Stimulated activated CD8-positive, alpha-beta memory T cell treated with anti-CD3 and anti-CD28 coated beads, Interleukin-7, amount 100 ng/mL, for 4 hours (primary cell): ENCODE data around the gene ARHGEF28.

Source experiments
- DNase-seq, 2 donors: peaks; one replicate each; pipeline ENCODE4 v3.0.0-alpha.2; 2020; ENCODE audit warnings: low read depth in 2 of 2

ARHGEF28 gene

DNA sequence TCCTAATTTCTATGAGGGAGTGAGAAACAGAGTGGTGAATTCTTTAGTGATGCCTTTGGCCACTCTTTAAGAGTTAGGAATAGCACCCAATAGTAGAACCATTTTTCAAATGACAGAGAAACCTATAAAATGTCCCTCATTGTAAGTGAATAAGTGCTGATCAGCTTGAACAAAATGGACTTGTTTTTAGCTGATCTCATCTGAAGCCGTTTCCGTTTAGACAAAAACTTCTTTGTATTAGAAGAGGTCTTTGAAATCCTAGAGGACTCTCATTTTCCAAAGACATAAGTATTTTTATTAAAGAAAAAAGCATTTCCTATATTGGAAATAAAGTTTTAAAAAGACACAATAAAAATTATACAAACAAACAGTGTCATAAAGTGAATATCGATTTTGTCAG is 273.9 kb downstream of the ARHGEF28 start:
- DNase-seq: no peak

DNA sequence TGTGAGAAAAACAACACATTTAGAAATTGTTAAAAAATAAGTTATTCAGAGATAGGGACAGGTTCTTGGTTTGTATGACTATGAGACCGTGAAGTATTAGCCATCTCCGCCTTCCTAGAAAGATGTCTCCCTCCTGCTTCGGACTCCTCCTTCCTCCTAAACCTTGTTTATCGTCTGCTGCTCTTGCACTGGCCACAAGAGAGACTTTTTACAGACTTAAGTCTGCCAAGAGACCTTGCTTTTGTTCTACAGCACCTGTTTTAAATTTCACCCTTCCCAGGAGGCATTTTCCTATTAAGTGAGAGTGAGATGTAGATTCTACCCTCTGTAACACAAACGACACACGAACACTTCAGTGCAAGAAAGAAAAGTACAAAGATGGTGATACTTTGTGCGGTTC is 274.6 kb downstream of the ARHGEF28 start:
- DNase-seq: no peak

DNA sequence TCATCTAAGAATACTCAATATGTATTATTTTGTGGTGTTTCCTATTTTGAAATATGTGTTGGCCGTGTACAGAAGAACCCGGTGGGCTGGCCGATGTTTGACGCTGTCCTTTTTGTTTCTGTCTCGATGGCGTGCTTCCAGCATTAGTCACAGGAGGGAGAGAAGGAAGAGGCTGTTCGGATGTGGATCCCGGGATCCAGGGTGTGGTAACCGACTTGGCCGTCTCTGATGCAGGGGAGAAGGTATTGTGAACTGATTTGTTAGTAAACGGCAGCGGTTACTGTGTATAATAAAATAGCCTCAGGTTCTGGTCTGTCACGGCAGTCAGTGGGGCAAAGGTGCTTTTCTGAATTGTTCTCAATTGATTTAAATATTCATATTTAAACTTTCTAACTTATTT is 275.0 kb downstream of the ARHGEF28 start:
- no peak for DNase-seq

DNA sequence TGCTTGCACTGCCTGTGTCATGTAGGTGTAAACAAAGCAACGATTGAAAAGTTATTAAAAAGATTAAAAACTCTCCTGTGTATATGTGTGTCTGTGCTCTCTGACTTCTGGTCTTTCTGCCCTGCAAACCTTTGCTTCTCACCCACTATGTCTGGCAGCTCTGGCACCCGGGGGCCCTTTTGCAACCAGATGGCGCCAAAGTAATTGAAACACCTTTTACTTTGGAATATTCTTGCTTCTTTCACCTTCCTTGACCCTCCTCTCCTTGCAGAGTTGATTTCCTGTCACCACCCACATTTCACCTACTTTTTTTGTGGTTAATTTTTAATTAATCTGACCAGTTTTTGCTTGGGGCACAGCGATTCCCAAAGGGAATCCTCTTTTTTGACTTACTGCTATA is 275.5 kb downstream of the ARHGEF28 start:
- DNase-seq: no peak

GRCh38 chr5:73902327-73903051 is 276.5 kb downstream of the ARHGEF28 start:
- no peak for DNase-seq

DNA sequence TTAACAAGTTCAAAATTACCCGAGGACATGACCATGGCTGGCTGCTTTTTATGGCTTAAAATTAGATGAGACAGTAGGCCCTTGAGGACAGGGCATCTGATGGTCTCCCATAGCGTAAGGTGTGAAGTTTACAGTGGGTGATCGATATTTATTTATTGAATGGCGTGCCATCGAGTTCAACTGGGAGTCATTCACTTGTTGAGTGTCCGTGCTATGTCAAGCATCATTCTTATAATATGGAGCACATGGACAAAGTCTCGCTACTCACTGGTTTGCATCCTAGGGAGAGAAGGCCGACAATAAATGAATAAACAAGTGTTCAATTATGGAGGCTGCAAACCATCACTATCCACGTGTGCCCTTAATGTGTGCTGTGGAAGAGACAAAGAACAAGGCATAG is 277.2 kb downstream of the ARHGEF28 start:
- DNase-seq: no peak

GRCh38 chr5:73906277-73906676 is 280.3 kb downstream of the ARHGEF28 start:
- no peak for DNase-seq

- DNase-seq: no peak
These were observed 281.2 kb downstream of the ARHGEF28 start for GRCh38 chr5:73907164-73907563.

GRCh38 chr5:73908395-73908794 is 282.4 kb downstream of the ARHGEF28 start:
- DNase-seq: no peak

DNA sequence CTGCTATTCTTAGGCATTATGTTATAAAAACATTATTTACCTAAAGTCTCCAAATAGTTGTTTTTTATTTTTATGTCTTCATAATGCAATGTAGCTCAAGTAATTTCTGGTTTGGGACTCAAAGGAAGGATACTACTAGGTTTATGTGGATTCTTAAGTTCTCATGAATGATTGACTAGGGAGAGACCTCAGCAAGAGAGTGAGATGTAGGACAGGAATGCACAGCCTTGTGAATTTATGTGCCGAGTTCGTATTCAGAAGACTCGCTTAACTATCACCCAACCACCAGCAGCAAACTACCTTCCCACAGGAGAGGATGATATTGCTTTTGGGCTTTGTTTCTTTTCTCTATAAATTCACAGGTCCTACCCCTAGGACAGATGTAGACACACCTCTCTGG is 282.9 kb downstream of the ARHGEF28 start:
- no peak for DNase-seq

DNA sequence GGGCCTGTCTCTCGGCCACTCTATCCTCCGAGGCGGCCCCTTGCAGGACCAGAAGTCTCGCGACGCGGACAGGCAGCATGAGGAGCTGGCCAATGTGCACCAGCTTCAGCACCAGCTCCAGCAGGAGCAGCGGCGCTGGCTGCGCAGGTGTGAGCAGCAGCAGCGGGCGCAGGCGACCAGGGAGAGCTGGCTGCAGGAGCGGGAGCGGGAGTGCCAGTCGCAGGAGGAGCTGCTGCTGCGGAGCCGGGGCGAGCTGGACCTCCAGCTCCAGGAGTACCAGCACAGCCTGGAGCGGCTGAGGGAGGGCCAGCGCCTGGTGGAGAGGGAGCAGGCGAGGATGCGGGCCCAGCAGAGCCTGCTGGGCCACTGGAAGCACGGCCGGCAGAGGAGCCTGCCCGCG is 283.5 kb downstream of the ARHGEF28 start:
- no peak for DNase-seq

- no peak for DNase-seq
These were observed 285.9 kb downstream of the ARHGEF28 start for GRCh38 chr5:73911761-73912393.

DNA sequence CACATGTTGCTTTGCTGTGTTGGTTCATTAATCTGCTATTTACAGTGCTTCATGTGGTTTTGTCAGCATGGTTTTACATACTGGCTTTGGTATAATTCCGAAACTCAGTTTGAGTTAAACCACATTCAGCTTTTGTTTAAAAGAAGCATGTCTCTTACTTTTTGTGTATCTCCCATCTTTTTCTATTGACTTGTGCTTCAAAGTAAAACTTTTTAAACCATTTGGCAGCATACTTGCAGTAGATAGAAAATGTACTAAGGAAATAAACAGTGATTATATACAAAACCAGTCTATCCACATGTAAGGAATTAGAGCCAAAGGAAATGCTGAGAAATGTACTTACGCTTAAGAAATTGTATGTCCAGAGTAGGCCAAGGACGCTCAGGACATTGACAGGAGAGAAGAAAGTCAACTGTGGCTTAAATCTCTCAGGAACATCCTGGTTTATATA is 286.9 kb downstream of the ARHGEF28 start:
- DNase-seq: no peak

GRCh38 chr5:73913971-73914370 is 288.0 kb downstream of the ARHGEF28 start:
- no peak for DNase-seq

DNA sequence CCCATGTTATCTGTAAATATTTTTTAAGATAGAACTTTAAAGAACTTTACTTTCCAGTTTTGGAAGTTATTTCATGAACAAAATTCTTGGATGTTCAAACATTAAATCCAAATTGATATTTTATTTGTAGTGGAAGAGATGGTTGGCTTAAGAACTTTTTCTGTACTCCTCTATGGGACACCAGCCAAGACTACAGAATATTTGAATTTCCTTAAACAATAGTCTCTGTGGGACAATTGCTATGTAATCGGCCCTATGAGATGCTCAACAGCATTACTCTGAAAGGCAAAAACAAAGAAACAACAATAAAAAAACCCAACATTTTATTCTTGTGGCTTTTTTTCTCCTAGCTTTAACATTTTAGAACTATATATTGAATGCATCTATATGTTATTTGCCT is 289.3 kb downstream of the ARHGEF28 start:
- DNase-seq: no peak

- DNase-seq: no peak
These were observed 291.4 kb downstream of the ARHGEF28 start for GRCh38 chr5:73917433-73917832.

- DNase-seq: no peak
These were observed 291.9 kb downstream of the ARHGEF28 start for GRCh38 chr5:73917891-73918290.

- DNase-seq: no peak
These were observed 292.8 kb downstream of the ARHGEF28 start for GRCh38 chr5:73918791-73919221.

DNA sequence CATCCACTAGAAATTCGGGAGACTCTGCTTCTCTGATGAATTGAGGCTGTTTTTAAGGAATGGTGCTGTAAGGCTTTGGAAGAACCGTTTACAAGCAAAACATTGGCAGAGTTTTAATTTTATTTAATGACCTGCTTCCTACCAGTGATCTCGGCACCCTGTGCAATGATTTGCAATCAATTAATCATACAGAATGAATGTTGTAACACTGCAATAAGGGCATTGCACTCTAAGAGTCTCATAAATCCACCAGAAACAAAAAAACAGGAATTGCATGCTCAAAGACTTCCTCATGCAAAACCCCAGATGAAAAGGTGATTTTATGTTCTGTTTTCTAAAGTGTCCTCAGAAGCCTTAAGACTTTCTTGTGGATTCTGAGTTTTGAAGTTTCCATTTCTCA is 295.7 kb downstream of the ARHGEF28 start:
- DNase-seq: no peak

DNA sequence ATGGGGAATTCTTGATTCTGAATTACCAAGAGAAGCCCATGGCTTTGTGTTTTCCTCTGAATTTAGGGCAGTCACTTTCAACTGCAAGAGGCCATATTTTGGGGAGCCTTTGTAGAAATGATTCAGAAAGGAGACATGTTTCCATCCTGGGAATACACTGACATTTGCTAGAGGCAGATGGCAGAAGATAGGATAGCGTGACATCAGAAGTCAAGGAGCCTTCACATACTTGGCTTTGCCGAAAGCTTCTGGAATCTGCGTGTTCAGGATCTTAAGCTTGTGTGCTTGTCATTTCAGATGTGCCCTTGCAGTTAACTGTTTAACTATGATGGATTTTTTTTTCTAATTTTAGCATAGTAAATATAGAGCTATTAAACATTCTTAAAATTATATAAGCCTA is 296.2 kb downstream of the ARHGEF28 start:
- no peak for DNase-seq

DNA sequence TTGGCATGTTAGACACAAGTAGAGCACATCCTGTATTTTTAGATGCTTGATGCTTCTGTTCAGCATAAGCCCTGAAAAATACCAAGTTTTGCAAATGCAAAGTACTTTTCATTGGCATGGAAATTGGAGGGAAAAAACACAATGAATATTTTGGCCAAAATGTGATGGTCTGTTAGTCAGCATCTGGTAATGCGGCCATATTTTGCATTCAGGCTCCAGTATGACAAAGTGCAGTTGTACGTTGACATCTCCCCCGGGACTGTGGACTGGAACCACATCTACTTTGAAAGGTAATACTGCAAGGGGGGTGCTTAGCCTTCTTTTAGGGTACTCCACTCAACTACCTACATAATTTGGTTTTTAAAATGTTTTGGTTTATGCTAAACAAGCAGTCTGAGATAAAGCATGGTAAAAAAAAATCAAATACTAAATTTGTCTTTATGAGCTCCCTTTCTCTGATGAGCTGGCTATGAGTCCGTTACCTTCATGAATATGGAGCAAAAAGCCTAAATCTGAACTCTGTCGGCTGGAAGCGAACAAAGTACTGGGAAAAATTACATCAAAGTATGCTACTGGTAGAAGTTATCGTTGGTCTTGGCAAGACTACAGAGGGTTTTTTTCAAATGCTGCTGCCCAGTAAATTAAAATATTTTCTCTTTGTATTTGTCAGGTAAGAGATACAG is 297.0 kb downstream of the ARHGEF28 start:
- DNase-seq: no peak

DNA sequence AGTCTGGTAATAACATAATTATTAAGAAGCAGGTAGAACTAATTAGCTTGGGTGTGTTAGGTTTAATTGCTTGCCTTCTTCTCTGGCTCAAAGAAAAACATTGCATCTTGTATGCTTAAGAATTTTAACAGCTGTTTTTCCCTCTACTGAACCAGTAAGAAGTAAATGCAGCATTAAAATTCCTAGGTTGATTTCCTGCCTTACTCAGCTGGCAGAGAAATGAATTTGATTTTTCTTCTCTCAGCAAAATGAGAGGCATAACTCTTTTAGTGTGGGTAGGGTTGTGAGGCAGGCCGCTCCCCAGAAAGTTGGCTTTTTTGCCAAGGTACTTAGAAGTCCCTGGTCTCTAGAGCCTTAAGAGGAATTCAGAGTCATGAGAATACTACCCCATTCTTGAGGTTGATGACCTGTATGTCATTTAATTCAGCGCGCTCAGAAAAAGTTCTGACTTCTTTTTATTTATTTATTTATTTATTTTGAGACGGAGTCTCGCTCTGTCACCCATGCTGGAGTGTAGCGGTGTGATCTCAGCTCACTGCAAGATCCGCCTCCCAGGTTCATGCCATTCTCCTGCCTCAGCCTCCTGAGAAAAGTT is 302.6 kb downstream of the ARHGEF28 start:
- DNase-seq: no peak

DNA sequence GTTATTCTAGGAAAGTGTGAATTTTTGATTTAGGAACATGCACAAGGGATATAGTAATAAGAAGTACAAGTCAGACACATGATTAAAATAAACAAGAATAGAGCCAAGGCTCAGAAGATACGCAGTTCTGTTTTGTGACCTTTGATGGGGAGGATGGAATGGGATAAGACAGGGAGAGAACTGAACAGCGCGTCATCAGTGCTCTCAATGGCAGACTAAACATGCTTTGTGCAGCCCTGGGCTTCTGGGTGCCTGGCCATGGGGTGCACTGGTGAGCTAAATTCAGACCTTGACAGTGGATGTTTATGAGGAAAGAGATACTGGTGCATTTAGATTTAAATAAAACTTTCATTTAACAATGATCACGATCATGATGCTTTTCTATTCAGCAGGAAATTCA is 309.7 kb downstream of the ARHGEF28 start:
- no peak for DNase-seq
